Activated CD8-positive, alpha-beta T cell treated with anti-CD3 and anti-CD28 coated beads for 36 hours (primary cell): ENCODE measurements around the gene PPCDC. TPM values are rescaled to one million over a fixed set of nuclear protein-coding genes. Genes with fewer than 3 reads are reported as not detected.

Experiments used
- ATAC-seq: fragments of 200-7000 bp; cut with Tn5 transposase; one replicate; pipeline ENCODE4 v1.10.0; 2021; ENCODE audit warnings: mild to moderate bottlenecking, moderate library complexity
- CTCF ChIA-PET: fragments of 350-600 bp; sonication (Branson Sonifier 250); formaldehyde crosslinking; loops from one replicate; lab custom pipeline; 2021; ENCODE audit warnings: antibody characterized with exemption; lab: Charles Lee
- POLR2A ChIA-PET: fragments of 350-600 bp; sonication (Branson Sonifier 250); formaldehyde crosslinking; loops from one replicate; lab custom pipeline; 2021; ENCODE audit warnings: antibody characterized with exemption; lab: Charles Lee
- DNase-seq: peaks from one replicate; pipeline ENCODE4 v3.0.0-alpha.2; 2020
- H3K27ac Mint-ChIP-seq: one replicate; pipeline ENCODE4 v1.8.0; 2021; ENCODE audit warnings: mild to moderate bottlenecking, mixed read lengths
- H3K27me3 Mint-ChIP-seq: one replicate; pipeline ENCODE4 v1.8.0; 2021; ENCODE audit warnings: mixed read lengths
- H3K36me3 Mint-ChIP-seq: one replicate; pipeline ENCODE4 v1.8.0; 2021; ENCODE audit warnings: low read depth, mixed read lengths
- H3K4me1 Mint-ChIP-seq: one replicate; pipeline ENCODE4 v1.8.0; 2021; ENCODE audit warnings: low read depth, mixed read lengths
- H3K4me3 Mint-ChIP-seq: one replicate; pipeline ENCODE4 v1.8.0; 2021; ENCODE audit warnings: mild to moderate bottlenecking, moderate library complexity, mixed read lengths
- H3K9me3 Mint-ChIP-seq: one replicate; pipeline ENCODE4 v1.8.0; 2021; ENCODE audit warnings: mixed read lengths
- CTCF ChIP-seq: fragments of 200-600 bp; IDR thresholded peaks from one replicate; pipeline ENCODE4 v1.8.0; 2022; ENCODE audit warnings: antibody characterized with exemption, mild to moderate bottlenecking
- intact Hi-C: fragments of 100-400 bp; cut with micrococcal nuclease; formaldehyde crosslinking; loops from one replicate; pipeline ENCODE4 v1.10.0; 2022
- total RNA-seq, 2 experiments: library from RNA; stranded (reverse); gene quantifications; one replicate each; pipeline ENCODE4 v1.2.3, GENCODE V29; 2021

Gene PPCDC
- total RNA-seq, 2 experiments from 2014 or later: 25.7 to 26.6 TPM

DNA sequence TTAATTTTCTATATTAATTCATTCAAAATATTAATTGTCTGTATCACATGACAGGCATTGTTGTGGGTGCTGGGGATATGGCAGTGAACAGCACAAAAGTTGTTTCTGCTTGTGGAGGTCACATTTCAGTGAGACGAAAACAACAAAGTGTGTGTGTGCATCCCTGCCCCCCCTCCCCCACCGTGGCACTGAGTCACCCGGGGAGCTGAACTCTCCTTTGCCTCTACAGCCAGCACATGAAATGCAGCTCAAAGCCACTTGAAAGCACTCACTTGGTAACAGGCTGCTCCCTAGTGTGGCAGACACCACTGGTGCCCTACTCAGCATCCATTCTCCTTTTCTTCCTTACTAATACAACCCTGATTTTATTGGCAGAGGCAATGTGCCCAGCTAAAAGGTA lies 44.9 kb upstream of the PPCDC start:
- Mint-ChIP-seq H3K27me3 (peaks cover 10% of the 10 kb centered on the region), H3K4me3 (no peak overlapping the region), H3K9me3 (no peaks in the 10 kb centered on the region), H3K4me1 (peaks cover 15% of the 10 kb centered on the region), H3K36me3 (no peaks in the 10 kb centered on the region), H3K27ac (no peak overlapping the region)
- intact Hi-C loops: no loop called here
- ATAC-seq: peak; percentile 89
- ChIA-PET POLR2A (interaction anchor here (1.0 kb wide), 1 partner anchor 45 kb away, joined by 3 read pairs; the partner anchor contains the start of gene PPCDC), CTCF (interaction anchor here (0.8 to 2.6 kb wide), 4 partner anchors 23 to 225 kb away, joined by 3 to 13 read pairs (median 4); no protein-coding TSS in a partner anchor)
- TF ChIP-seq CTCF: no peak
- DNase-seq: peak; percentile 82

GRCh38 chr15:74982183-74982582 lies 41.2 kb upstream of the PPCDC start:
- H3K27me3 Mint-ChIP-seq: peaks cover 17% of the 10 kb centered on the region
- CTCF ChIA-PET: interaction anchor here (1.0 kb wide), 1 partner anchor 347 kb away, joined by 3 read pairs; no protein-coding TSS in a partner anchor
- intact Hi-C loops: no loop called here
- no peaks in the 10 kb centered on the region for H3K9me3 Mint-ChIP-seq
- POLR2A ChIA-PET: interaction anchor here (1.1 kb wide), 1 partner anchor 26 kb away, joined by 5 read pairs; the partner anchor contains the start of gene RPP25
- TF ChIP-seq CTCF: no peak
- ATAC-seq (no peak), DNase-seq (no peak)
- no peaks in the 10 kb centered on the region for H3K36me3 Mint-ChIP-seq
- H3K4me3 Mint-ChIP-seq: no peak overlapping the region
- H3K4me1 Mint-ChIP-seq: peaks cover 24% of the 10 kb centered on the region
- H3K27ac Mint-ChIP-seq: no peak overlapping the region

- POLR2A ChIA-PET: interaction anchor here (0.5 to 1.0 kb wide), 2 partner anchors 28 to 220 kb away, joined by 3 to 5 read pairs; no protein-coding TSS in a partner anchor
- ATAC-seq (peak; percentile 98), DNase-seq (peak; percentile 88)
- peaks cover 11% of the 10 kb centered on the region for H3K4me1 Mint-ChIP-seq
- no peak for TF ChIP-seq CTCF
- peak overlapping the region; percentile 55 for H3K27ac Mint-ChIP-seq
- intact Hi-C loops: no loop called here
- H3K36me3 Mint-ChIP-seq: no peaks in the 10 kb centered on the region
- CTCF ChIA-PET: interaction anchor here (0.6 to 1.6 kb wide), 3 partner anchors 8 to 317 kb away, joined by 3 to 6 read pairs (median 4); no protein-coding TSS in a partner anchor
- peaks cover 17% of the 10 kb centered on the region for H3K27me3 Mint-ChIP-seq
- H3K9me3 Mint-ChIP-seq: no peaks in the 10 kb centered on the region
- no peak overlapping the region for H3K4me3 Mint-ChIP-seq
Observed at GRCh38 chr15:74983725-74984231, 39.6 kb upstream of the PPCDC start.

GRCh38 chr15:74988007-74988800 lies 35.2 kb upstream of the PPCDC start:
- Mint-ChIP-seq H3K36me3 (no peaks in the 10 kb centered on the region), H3K4me1 (peaks cover 13% of the 10 kb centered on the region), H3K9me3 (no peaks in the 10 kb centered on the region), H3K27me3 (peaks cover 13% of the 10 kb centered on the region), H3K4me3 (no peak overlapping the region), H3K27ac (no peak overlapping the region)
- TF ChIP-seq CTCF: peak; percentile 56
- ATAC-seq (peak; percentile 60), DNase-seq (peak; percentile 79)
- intact Hi-C loops: no loop called here
- ChIA-PET CTCF (interaction anchor here (0.7 to 2.6 kb wide), 10 partner anchors 12 to 218 kb away, joined by 3 to 10 read pairs (median 4); partner anchors contain the start of gene RPP25), POLR2A (interaction anchor here (1.1 kb wide), 1 partner anchor 31 kb away, joined by 3 read pairs; no protein-coding TSS in a partner anchor)
